ENCODE measurements around the gene LRMDA. TPM values are rescaled to one million over a fixed set of nuclear protein-coding genes. Genes with fewer than 3 reads are reported as not detected.

Gene LRMDA
- total RNA-seq, 1 donor from 2014 or later = 19.4 TPM

DNA sequence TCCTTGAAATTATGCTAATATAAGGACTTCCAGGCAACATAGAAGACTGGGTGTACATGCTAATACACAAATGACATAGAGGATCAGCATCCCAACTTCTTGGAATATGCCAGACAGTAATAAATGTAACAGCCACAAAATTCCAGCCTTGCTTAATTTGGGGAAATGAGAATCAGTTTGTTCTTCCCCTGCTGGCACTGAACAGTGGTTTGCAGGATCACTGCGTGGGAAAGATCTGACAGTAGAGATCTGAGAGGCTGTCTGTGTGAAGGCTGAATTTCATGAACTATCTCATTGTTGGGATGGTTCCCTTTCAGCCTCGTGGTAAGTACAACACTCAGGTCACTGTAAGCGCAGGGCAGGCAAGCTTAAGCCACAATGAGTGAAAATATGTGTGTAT lies 1078.0 kb downstream of the LRMDA start:
- TF ChIP-seq, protein P1, sequence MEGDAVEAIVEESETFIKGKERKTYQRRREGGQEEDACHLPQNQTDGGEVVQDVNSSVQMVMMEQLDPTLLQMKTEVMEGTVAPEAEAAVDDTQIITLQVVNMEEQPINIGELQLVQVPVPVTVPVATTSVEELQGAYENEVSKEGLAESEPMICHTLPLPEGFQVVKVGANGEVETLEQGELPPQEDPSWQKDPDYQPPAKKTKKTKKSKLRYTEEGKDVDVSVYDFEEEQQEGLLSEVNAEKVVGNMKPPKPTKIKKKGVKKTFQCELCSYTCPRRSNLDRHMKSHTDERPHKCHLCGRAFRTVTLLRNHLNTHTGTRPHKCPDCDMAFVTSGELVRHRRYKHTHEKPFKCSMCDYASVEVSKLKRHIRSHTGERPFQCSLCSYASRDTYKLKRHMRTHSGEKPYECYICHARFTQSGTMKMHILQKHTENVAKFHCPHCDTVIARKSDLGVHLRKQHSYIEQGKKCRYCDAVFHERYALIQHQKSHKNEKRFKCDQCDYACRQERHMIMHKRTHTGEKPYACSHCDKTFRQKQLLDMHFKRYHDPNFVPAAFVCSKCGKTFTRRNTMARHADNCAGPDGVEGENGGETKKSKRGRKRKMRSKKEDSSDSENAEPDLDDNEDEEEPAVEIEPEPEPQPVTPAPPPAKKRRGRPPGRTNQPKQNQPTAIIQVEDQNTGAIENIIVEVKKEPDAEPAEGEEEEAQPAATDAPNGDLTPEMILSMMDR (IDR thresholded peaks at IDR 0.05; ENCODE audit: unreplicated experiment) = no peak
- no peaks in the 10 kb centered on the region for H3K36me3 Mint-ChIP-seq (ENCODE audit: low read depth, unreplicated experiment)
- no peak for DNase-seq (ENCODE audit: low spot score)
- no peaks in the 10 kb centered on the region for H3K27me3 Mint-ChIP-seq (ENCODE audit: unreplicated experiment)
- no peak overlapping the region for H3K27ac Mint-ChIP-seq (ENCODE audit: unreplicated experiment)
- H3K4me1 Mint-ChIP-seq (ENCODE audit: unreplicated experiment) = no peaks in the 10 kb centered on the region
- H3K4me3 Mint-ChIP-seq (ENCODE audit: unreplicated experiment) = no peak overlapping the region
- no peaks in the 10 kb centered on the region for H3K9me3 Mint-ChIP-seq (ENCODE audit: unreplicated experiment)

DNA sequence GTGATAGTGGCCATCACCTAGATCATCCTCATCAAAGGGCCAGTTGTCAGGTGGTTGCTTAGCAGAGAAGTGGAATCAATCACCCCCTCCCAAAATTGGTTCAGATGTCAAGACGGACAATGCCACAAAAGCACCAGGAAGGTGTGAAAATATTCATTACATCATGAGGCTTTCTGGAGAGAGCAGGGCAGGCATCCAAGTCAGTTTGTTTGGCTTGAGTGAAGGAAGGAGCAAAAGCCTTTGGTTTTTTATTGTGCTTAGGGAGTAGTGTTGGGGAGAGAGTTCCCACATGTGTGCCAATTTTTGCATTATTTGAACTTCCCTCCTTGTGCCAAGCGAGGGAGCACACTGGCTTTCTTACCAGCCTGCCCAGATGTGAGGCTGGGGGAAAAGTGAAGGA lies 1082.9 kb downstream of the LRMDA start:
- H3K9me3 Mint-ChIP-seq (ENCODE audit: unreplicated experiment) = no peaks in the 10 kb centered on the region
- no peaks in the 10 kb centered on the region for H3K27me3 Mint-ChIP-seq (ENCODE audit: unreplicated experiment)
- no peaks in the 10 kb centered on the region for H3K4me1 Mint-ChIP-seq (ENCODE audit: unreplicated experiment)
- TF ChIP-seq, protein P1 (IDR thresholded peaks at IDR 0.05; ENCODE audit: unreplicated experiment) = no peak
- H3K27ac Mint-ChIP-seq (ENCODE audit: unreplicated experiment) = no peak overlapping the region
- DNase-seq (ENCODE audit: low spot score) = no peak
- H3K4me3 Mint-ChIP-seq (ENCODE audit: unreplicated experiment) = no peak overlapping the region
- H3K36me3 Mint-ChIP-seq (ENCODE audit: low read depth, unreplicated experiment) = no peaks in the 10 kb centered on the region

DNA sequence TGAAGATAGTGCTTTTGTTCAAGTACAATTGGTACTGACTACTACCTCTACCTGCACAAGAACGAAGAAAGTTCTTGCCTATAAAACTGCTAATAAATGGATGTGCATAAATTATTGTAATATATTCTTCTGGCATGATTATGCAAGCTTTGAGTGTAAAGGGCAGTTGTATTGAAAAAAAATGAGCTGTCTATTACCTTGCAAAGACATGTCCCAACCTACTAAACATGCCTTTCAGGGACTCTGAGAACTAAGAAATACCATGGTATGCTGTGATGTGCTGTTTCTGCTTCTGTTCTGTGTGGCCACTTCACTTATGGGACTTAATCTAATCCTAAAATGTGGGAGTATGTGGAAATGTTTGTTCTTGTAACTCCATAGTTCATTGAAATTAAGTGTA lies 1083.4 kb downstream of the LRMDA start:
- DNase-seq (ENCODE audit: low spot score) = no peak
- TF ChIP-seq, protein P1 (IDR thresholded peaks at IDR 0.05; ENCODE audit: unreplicated experiment) = no peak
- Mint-ChIP-seq H3K4me1 (ENCODE audit: unreplicated experiment) (no peaks in the 10 kb centered on the region), H3K27me3 (ENCODE audit: unreplicated experiment) (no peaks in the 10 kb centered on the region), H3K9me3 (ENCODE audit: unreplicated experiment) (no peaks in the 10 kb centered on the region), H3K36me3 (ENCODE audit: low read depth, unreplicated experiment) (no peaks in the 10 kb centered on the region), H3K27ac (ENCODE audit: unreplicated experiment) (no peak overlapping the region), H3K4me3 (ENCODE audit: unreplicated experiment) (no peak overlapping the region)

DNA sequence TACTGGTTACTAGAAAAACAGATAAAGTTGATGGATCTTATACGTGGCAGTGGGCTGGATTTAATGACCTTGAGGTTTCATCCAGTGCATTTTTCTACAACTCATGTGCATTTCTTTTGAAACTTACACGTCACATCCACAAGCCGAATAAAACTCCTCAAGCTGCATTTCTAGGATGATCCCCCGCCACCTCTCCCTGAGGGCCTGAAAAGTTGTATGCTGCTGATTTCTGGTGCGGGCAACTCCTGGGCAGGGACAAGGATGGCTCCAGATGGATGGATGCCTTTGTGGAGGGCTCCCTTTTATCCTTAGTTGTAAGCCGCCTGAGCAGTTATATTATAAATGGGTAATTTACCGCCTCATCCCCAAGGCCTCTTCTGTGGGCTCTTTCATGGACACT lies 1091.1 kb downstream of the LRMDA start:
- no peak overlapping the region for H3K4me3 Mint-ChIP-seq (ENCODE audit: unreplicated experiment)

DNA sequence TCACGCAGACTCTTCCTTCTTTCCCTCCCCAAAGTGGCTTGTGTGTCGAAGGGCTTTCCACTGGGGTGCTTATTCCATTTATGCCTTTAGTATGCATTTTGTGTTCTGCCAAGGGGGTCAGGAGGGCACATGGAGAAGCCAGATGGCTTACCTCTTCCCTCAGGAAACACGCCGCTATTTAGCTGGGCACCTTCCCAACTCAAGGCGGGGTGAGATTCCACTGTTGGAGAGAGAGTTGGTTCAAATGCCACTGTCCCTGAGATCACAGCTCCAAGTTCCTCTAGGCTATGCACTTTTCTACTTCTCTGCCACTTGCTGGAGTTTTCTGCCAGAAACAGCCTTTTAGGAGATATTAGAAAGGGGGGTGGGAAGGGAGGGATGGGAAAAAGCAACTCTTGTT lies 1091.8 kb downstream of the LRMDA start:
- Mint-ChIP-seq H3K36me3 (ENCODE audit: low read depth, unreplicated experiment) (no peaks in the 10 kb centered on the region), H3K27me3 (ENCODE audit: unreplicated experiment) (no peaks in the 10 kb centered on the region), H3K4me3 (ENCODE audit: unreplicated experiment) (no peak overlapping the region), H3K4me1 (ENCODE audit: unreplicated experiment) (no peaks in the 10 kb centered on the region), H3K27ac (ENCODE audit: unreplicated experiment) (no peak overlapping the region), H3K9me3 (ENCODE audit: unreplicated experiment) (no peaks in the 10 kb centered on the region)
- DNase-seq (ENCODE audit: low spot score) = no peak
- TF ChIP-seq, protein P1 (IDR thresholded peaks at IDR 0.05; ENCODE audit: unreplicated experiment) = no peak

More for the DNA sequence above, 1091.1 kb downstream of the LRMDA start:
- TF ChIP-seq, protein P1 (IDR thresholded peaks at IDR 0.05; ENCODE audit: unreplicated experiment) = no peak
- no peak overlapping the region for H3K27ac Mint-ChIP-seq (ENCODE audit: unreplicated experiment)
- no peaks in the 10 kb centered on the region for H3K4me1 Mint-ChIP-seq (ENCODE audit: unreplicated experiment)
- no peaks in the 10 kb centered on the region for H3K9me3 Mint-ChIP-seq (ENCODE audit: unreplicated experiment)
- no peaks in the 10 kb centered on the region for H3K27me3 Mint-ChIP-seq (ENCODE audit: unreplicated experiment)
- H3K36me3 Mint-ChIP-seq (ENCODE audit: low read depth, unreplicated experiment) = no peaks in the 10 kb centered on the region
- DNase-seq (ENCODE audit: low spot score) = no peak
